NCI-H774 (cell line): ENCODE measurements around the gene PEX7.
"Not testable (repeated sequence)": the region's sequence is repeated elsewhere in the genome, so short reads cannot be mapped to it uniquely, and the experiment has no call there.

Experiments
- DNase-seq: peaks from one replicate; lab custom pipeline; 2025; lab: John Stamatoyannopoulos, UW

The PEX7 gene

DNA sequence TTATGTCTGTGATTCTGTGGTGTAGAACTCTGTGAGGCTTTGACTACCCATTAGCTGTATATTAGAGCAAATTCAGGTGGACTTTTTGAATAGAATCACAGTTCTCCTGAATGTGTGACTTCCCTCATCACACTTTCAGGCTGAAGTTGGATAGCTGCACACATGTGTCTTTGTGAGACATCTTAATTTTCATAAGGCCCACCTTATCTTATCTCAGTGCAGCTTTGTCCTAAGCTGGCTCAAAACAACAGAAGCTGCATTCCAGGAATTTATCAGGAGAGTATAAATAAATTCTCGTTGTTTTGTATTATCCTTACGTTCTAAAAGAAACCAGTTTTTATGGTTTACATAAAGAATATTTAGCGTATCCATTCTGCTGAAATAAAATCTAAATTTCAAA is 73.5 kb downstream of the PEX7 start:
- DNase-seq: no peak

DNA sequence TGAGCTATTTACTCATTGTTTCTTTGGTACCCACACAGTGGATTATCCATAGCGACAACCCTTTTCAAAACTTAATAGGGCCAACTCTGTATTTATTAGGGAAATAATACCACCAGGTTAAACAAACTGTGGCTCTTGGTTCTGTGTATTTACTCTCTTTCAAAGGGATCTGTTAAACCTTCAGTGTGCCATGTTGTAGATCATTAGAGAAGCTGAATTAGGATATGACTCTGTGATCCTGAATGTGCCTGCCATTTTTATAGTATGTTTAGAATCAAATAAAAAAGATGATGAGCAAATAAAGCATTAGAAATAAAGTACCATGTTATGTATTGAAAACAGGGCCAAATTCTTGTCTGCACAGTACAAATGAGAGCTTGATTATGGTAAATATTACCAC is 74.7 kb downstream of the PEX7 start:
- peak; percentile 51 for DNase-seq

DNA sequence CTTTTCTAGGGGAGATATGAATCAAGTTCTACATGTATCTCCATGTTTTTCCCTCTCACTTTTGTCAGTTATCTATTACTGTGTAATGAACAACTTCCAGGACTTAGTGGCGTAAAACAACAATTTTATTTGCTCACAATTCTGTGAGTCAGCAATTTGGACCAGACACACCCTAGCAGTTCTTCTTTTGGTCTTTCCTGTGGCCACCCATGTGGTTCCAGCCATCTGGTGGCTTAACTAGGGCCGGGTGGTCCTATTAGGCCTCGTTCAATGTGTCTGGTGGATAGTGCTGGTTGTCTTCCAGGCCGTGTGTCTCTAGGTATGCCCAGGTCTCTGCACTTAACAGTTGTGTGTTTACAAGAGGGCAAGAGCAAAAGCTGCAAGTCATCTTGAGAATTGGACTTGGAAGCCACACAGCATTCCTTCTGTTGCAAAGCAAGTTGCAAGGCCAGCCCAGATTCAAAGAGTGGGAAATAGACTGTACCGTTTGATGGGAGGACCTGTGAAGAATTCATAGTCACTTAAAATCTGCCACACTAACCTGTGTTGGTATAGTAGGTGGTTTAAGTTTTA is 78.9 kb downstream of the PEX7 start:
- no peak for DNase-seq

DNA sequence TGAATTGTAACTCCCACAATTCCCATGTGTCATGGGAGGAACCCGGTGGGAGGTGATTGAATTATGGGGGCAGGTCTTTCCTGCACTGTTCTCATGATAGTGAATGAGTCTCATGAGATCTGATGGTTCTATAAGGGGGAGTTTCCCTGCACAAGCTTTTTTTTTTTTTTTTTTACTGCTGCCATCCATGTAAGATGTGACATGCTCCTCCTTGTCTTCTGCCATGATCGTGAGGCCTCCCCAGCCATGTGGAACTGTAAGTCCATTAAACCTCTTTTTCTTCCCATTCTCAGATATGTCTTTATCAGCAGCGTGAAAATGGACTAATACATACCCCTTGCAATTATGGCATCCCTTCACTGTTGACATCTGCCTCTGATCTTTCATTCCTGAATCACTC is 82.1 kb downstream of the PEX7 start:
- not testable (repeated sequence) for DNase-seq

DNA sequence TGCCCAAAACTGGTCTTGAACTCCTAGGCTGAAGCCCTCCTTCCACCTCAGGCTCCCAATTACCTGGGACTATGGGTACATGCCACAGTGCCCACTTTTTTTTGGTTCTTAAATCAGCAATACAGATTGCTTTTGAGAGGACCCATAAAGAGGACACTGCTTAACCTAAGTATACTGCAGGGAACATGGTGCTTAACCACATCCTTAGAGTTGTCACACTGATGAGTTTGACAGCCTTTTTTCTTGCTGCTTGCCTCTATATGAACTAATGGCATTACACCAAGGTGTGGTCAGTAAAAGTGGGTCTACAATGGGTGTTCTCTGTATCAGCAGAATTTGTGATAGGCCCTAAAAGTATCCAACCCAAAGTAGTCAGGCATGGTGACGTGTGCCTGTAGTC is 92.6 kb downstream of the PEX7 start:
- no peak for DNase-seq

DNA sequence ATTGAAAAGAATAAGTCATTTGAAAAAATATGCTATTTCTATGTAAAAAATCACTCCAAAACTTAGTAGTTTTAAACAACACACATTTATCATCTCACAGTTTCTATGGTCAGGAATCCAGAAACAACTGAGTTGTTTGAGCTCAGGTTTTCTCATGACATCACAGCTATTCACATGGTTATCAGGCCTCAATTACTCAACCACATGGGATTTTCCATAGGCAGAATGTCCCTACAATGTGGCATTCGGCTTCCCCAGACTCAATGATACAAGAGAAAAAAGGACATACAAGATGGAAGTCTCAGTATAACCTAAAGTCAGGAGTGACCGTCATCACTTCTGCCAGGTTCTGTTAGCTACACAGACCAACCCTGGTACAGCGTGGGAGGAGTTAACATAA is 96.3 kb downstream of the PEX7 start:
- no peak for DNase-seq

DNA sequence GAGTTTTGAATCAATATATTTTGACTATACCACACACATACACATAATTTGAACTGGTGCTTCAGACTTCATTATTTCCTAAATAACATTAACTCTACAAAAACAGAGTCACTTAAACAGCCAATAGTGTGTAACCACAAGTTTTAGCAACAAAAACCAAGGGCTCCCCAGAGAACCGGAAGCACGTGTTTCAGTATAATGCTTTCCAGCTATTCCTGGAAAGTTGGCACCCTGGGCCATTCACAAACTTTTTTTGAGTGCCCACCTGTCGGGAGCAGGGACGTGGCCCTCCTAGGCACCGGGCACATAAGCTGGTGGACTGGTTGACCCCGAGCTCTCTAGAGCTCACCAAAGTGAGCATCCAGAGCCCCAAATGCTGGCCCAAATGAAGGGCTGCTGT is 97.8 kb downstream of the PEX7 start:
- DNase-seq: no peak

DNA sequence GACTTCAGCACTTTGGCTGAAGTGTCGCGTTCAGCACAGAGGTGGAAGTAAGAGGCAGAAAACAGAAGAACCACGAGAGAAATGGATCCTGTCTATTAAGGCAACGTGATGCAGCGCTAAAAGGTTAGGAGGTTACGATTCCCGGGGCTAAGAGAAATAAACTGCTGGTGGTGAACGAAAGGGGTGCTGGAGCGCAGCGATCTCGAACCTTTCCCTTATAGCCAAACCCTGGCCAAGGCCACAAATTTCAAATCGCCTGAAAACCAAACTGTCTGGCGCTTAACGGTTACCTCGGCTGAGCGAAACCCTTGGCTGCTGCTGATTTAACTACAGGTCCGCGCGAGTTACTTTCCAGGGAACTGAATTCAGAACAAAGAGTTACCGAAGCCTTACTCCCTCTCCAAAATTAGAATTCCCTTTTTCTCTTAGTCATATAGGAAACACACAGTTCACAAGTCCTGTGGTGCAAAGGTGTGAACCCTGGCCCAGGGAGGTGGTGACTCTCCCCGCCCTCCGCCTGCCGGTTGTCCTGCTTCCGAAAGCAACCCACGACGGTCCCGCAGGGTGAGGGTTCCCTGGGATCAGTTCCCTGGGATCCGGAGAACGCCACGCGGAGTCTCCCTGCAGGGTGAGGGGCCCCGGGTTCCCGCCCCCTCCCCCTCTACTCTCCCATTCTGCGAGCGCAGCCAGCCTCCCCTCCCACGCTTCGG is 98.4 kb downstream of the PEX7 start:
- peak; percentile 38 for DNase-seq

DNA sequence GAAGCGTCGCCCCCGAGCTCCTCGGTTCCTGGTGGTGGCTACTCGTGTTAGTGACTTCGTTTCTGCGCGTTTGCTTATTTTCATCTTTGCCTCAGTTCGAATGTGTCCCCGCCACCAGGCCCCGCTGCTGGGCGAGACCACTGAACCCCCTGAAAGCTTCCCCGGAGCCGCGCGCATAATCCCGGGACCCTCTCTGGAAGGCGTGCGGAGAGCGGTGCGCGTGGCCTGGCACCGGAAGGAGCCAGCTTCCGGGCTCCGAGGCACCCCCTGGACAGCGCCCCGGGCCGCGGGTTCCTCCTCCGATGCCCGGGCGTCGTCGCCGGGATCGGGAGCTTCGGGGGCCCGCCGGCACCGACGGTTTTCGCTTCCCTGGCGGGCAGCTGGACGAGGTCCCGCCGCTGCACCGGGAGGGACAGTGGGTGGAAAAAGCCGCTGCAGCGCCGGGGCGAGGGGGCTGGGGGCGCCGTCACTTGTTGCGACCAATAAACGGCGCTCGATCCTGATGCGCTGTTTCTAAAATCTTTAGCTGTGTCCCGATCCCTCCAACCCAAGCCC is 99.1 kb downstream of the PEX7 start:
- peak; percentile 46 for DNase-seq

DNA sequence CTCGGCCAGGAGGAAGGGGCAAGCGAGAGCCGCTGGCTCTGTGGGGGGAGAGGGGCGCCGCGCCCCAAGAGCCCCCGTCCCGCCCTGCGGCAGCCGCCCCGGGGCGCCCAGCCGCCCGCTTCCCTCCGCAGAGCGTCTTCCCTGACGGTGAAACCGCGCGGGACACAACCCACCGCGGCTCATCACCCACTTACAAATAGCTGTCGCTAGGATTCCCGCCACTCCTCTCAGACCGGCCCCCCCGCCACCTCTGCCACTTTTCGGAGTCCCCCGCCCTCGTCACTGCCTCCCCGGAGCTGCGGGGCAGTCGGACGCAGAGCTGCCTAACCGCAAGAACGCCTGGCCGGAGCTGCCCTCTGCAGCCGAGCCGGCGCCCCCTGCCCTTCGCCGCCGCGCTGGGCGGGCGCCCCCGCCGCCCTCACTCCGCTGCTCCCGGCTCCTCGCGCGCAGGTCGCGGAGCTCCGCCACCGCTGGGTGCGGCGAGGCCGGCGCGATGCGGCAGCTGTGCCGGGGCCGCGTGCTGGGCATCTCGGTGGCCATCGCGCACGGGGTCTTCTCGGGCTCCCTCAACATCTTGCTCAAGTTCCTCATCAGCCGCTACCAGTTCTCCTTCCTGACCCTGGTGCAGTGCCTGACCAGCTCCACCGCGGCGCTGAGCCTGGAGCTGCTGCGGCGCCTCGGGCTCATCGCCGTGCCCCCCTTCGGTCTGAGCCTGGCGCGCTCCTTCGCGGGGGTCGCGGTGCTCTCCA is 99.7 kb downstream of the PEX7 start, which contains the start of gene SLC35D3:
TSS of gene SLC35D3 (plus strand) at position 366 of the 749 bp plus-strand sequence. CDS start at position 494, 128 bp downstream.
- peak; percentile 46 for DNase-seq

DNA sequence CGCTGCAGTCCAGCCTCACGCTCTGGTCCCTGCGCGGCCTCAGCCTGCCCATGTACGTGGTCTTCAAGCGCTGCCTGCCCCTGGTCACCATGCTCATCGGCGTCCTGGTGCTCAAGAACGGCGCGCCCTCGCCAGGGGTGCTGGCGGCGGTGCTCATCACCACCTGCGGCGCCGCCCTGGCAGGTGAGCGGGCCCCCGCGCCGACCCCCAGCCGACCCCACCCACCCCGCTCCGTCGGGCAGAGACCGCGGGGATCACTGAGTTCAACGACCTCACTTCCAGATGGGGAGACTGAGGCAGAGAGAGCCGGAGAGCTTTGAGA is 100.3 kb downstream of the PEX7 start:
- DNase-seq: peak; percentile 25

DNA sequence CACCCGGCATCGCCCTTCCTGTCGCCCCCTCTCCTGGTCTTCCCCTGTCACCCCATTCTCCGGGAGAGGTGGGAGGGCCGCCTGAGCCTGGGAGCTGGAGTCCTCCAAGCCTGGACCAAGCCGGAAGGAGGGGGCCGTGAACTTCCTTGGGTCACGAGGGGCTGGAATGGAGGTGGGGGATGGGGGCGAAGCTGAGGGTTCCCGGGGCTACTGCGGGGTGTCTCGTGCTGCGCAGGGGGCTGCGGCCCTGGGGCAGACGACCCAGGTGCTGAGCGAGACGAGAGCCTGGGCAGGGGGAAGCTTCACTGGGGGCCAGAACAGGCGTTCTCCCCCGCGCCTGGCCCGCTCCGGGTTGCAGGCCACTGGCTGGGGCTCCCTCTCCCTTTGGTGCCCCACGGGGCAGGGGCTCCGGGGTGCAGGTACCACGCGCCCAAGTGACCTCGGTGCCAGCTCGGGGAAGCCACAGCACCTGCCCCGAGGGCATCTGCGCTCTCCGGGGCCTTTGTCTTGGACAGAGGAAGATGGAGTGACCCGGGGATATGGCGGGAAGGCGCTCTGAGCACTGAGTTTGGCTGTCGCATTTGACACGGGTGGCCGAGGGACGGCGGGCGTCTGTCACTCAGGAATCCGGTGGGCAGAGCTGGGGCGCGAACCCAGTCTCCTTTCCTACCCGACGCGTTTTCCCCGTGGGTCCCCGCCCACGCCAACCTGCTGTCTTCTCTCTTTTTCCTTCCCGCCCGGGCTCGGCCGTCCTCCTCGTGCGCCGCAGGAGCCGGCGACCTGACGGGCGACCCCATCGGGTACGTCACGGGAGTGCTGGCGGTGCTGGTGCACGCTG is 100.9 kb downstream of the PEX7 start:
- DNase-seq: peak; percentile 70

DNA sequence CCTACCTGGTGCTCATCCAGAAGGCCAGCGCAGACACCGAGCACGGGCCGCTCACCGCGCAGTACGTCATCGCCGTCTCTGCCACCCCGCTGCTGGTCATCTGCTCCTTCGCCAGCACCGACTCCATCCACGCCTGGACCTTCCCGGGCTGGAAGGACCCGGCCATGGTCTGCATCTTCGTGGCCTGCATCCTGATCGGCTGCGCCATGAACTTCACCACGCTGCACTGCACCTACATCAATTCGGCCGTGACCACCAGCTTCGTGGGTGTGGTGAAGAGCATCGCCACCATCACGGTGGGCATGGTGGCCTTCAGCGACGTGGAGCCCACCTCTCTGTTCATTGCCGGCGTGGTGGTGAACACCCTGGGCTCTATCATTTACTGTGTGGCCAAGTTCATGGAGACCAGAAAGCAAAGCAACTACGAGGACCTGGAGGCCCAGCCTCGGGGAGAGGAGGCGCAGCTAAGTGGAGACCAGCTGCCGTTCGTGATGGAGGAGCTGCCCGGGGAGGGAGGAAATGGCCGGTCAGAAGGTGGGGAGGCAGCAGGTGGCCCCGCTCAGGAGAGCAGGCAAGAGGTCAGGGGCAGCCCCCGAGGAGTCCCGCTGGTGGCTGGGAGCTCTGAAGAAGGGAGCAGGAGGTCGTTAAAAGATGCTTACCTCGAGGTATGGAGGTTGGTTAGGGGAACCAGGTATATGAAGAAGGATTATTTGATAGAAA is 101.7 kb downstream of the PEX7 start:
- DNase-seq: peak; percentile 17

DNA sequence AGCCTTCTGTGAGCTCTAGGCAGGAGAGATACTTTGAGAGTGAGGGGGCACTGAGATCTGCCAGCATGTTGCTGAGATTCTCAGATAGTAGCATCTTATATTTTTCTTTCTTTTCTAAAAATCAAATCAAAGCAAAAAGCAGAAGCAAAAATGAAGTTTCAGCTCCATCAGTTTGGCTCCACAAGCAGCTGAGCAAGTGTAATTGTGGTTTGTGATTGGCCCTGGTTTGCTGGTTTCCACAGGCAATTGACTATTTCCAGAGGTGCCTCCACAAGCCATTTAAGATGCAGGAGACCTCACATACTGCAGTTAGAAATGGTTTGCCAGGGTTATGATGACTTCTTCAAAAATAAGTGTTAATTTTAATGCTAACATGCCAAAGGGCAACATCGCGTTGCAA is 104.0 kb downstream of the PEX7 start:
- DNase-seq: no peak

DNA sequence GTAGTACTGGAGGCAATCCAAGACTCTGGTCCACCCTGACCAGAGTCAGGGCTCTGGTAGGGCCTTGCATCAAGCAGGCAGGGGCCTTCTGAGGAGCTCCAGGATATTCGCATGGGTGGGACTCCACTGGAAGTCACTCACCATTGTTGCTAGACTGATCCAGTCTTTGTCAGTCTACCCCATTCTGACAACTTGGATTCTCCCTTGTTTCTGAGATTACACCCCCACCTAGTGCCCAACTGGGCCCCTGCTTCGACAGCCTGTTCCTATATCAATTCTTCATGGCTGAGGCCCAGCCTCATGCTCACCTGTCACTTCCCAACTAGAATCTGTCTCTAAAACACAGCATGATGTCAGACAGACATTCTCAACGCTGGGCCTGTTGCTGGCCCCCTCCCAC is 104.9 kb downstream of the PEX7 start:
- no peak for DNase-seq

DNA sequence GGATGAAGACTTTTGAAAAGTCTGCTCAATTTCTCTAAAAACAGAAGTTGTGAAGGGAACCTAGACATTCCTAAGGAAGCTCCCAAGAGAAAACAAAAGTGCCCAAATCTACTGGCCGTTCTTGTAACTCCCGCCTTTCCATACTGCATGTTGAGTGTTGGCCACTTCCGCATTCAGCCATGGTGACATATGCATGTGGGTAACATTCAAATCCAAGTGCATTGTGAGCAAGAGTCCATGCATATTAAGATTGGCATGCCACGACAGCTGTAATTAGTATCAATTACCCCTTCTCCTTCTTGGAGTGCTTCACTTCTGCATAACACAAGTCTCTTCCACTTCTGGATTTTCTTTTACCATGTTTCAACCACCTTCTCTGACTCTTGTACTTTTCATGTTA is 108.1 kb downstream of the PEX7 start:
- no peak for DNase-seq

DNA sequence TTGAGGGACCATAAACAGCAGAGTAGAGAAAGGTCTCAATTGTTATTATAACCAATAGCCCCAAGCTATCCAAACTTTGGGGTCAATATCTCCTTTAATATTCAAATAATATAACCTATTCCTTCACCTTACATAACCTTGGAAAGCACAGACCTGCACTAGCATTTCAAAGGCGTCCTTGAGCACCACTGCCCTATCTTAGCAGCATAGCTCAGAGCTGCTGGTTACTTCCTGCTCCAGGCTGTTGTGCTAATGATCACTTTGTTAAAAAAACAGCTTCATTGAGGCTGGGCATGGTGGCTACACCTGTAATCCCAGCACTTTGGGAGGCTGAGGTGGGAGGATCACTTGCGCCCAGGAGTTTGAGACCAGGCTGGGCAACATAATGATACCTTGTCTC is 110.2 kb downstream of the PEX7 start:
- no peak for DNase-seq

DNA sequence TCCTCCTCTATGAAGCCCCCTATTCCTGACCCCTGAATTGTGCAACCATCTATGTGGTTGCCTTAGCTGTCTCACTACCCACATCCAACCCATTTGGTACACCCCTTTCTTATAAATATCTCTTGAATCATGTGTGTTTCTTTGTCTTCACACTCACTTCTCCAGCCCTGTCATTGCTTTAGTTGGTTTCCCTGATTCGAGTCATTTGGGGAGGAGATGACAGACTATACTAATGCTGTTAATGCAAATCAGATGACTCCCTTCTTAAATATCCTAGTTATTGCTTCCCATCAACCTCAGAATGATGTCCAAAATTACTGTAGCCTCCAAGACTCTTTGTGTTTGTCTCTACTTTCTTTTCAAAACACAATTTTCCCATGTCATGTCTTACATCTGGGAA is 122.7 kb downstream of the PEX7 start:
- no peak for DNase-seq

DNA sequence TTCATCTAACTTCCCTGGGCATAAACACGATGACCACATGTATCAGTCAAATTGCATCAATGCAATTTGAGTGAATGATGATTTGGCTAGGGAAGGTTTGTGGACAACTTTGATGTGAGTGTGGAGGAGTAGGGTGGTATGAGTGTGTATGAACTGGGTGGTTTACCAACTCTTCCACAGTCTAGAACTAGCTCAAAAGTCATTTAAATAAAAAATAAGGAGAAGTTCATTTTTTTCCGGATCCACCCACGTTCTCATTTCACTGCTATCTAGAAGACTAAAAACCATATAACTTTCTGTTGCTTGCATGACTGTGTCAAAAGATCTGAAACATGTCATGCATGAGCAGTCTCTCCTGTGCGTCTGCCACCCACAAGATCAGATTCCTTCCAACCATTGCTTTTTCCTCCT is 123.3 kb downstream of the PEX7 start:
- no peak for DNase-seq

DNA sequence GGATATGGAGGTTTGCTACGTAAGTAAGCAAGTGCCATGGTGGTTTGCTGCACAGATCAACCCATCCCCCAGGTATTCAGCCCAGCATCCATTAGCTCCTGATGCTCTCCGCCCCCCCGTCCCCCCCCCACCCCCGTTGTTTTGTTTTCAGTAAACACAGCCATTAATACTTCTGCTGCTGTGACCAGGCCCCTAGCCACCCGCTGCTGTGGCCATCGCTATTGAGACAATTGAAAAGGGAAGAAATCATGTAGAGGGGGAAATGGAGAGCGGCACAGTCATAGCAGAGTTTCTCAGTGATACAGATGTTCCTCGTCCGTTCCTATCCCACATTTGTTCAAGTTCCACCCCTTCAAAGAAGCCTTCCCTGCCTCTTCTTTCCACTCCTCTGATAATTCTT is 124.6 kb downstream of the PEX7 start:
- no peak for DNase-seq

DNA sequence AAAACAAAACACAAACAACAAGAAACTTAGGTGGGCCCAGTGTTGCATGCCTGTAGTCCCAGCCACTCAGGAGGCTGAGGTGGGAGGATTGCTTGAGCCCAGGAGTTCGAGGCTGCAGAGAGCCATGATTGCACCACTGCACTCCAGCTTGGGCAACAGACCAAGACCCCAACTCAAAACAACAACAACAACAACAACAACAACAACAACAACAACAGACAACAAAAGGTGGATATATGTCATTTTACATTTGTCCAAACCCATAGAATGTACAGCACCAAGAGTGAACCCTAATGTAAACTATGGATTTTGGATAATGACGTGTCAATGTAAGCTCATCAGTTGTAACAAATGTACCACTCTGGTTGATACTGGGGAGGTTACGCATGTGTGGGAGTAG is 127.6 kb downstream of the PEX7 start:
- not testable (repeated sequence) for DNase-seq
